Activated CD4-positive, alpha-beta T cell treated with anti-CD3 and anti-CD28 coated beads, Interleukin-2, amount 10 ng/mL, durations not matched to agents 7 days and 5 days (primary cell): ENCODE results near the gene CDK15. TPM values are rescaled to one million over a fixed set of nuclear protein-coding genes. Genes with fewer than 3 reads are reported as not detected.

Source experiments
- CTCF ChIA-PET: fragments of 350-600 bp; sonication (Branson Sonifier 250); formaldehyde crosslinking; loops from one replicate; lab custom pipeline; 2021; ENCODE audit warnings: antibody characterized with exemption; lab: Charles Lee
- POLR2A ChIA-PET: fragments of 350-600 bp; sonication (Branson Sonifier 250); formaldehyde crosslinking; loops from one replicate; lab custom pipeline; 2021; ENCODE audit warnings: antibody characterized with exemption; lab: Charles Lee
- DNase-seq: peaks from one replicate; pipeline ENCODE4 v3.0.0-alpha.2; 2020
- H3K27ac Mint-ChIP-seq: one replicate; pipeline ENCODE4 v1.8.0; 2021; ENCODE audit warnings: mild to moderate bottlenecking, moderate library complexity, mixed read lengths
- H3K27me3 Mint-ChIP-seq: one replicate; pipeline ENCODE4 v1.8.0; 2021; ENCODE audit warnings: mixed read lengths
- H3K36me3 Mint-ChIP-seq: one replicate; pipeline ENCODE4 v1.8.0; 2021; ENCODE audit warnings: low read depth, mixed read lengths
- H3K4me1 Mint-ChIP-seq: one replicate; pipeline ENCODE4 v1.8.0; 2021; ENCODE audit warnings: mixed read lengths
- H3K4me3 Mint-ChIP-seq: one replicate; pipeline ENCODE4 v1.8.0; 2021; ENCODE audit warnings: mild to moderate bottlenecking, moderate library complexity, mixed read lengths
- H3K9me3 Mint-ChIP-seq: one replicate; pipeline ENCODE4 v1.8.0; 2021; ENCODE audit warnings: mixed read lengths
- total RNA-seq, 2 experiments: library from RNA; stranded (reverse); gene quantifications; one replicate each; pipeline ENCODE4 v1.2.3, GENCODE V29; 2021

The CDK15 gene
- total RNA-seq, 2 experiments from 2014 or later = not detected

GRCh38 chr2:201929281-201930026 is 123.1 kb downstream of the CDK15 start:
- Mint-ChIP-seq H3K4me3 (no peak overlapping the region), H3K36me3 (no peaks in the 10 kb centered on the region), H3K27ac (no peak overlapping the region), H3K9me3 (no peaks in the 10 kb centered on the region), H3K4me1 (no peaks in the 10 kb centered on the region), H3K27me3 (peaks cover 6% of the 10 kb centered on the region)
- ChIA-PET CTCF (no interaction called here), POLR2A (no interaction called here)
- DNase-seq = no peak

- ChIA-PET CTCF (no interaction called here), POLR2A (no interaction called here)
- Mint-ChIP-seq H3K27ac (no peak overlapping the region), H3K4me1 (no peaks in the 10 kb centered on the region), H3K36me3 (no peaks in the 10 kb centered on the region), H3K9me3 (no peaks in the 10 kb centered on the region), H3K27me3 (peaks cover 6% of the 10 kb centered on the region), H3K4me3 (no peak overlapping the region)
- DNase-seq = no peak
These were observed 123.7 kb downstream of the CDK15 start for GRCh38 chr2:201930043-201930442.

GRCh38 chr2:201930831-201931230 is 124.5 kb downstream of the CDK15 start:
- Mint-ChIP-seq H3K36me3 (no peaks in the 10 kb centered on the region), H3K4me1 (no peaks in the 10 kb centered on the region), H3K27me3 (peaks cover 6% of the 10 kb centered on the region), H3K27ac (no peak overlapping the region), H3K9me3 (no peaks in the 10 kb centered on the region), H3K4me3 (no peak overlapping the region)
- ChIA-PET POLR2A (no interaction called here), CTCF (interaction anchor here (1.4 kb wide), 1 partner anchor 35 kb away, joined by 4 read pairs; no protein-coding TSS in a partner anchor)
- no peak for DNase-seq

- CTCF ChIA-PET = interaction anchor here (1.4 kb wide), 1 partner anchor 35 kb away, joined by 4 read pairs; no protein-coding TSS in a partner anchor
These were observed 125.1 kb downstream of the CDK15 start for GRCh38 chr2:201931475-201931874.

GRCh38 chr2:201931951-201932350 is 125.6 kb downstream of the CDK15 start:
- POLR2A ChIA-PET = no interaction called here
- H3K27me3 Mint-ChIP-seq = peaks cover 6% of the 10 kb centered on the region
- no peaks in the 10 kb centered on the region for H3K36me3 Mint-ChIP-seq

More at GRCh38 chr2:201931475-201931874, 125.1 kb downstream of the CDK15 start:
- DNase-seq = no peak
- Mint-ChIP-seq H3K9me3 (no peaks in the 10 kb centered on the region), H3K4me1 (no peaks in the 10 kb centered on the region), H3K36me3 (no peaks in the 10 kb centered on the region), H3K4me3 (no peak overlapping the region), H3K27me3 (peaks cover 6% of the 10 kb centered on the region), H3K27ac (no peak overlapping the region)
- POLR2A ChIA-PET = no interaction called here

GRCh38 chr2:201932511-201932910 is 126.2 kb downstream of the CDK15 start:
- POLR2A ChIA-PET = no interaction called here
- H3K9me3 Mint-ChIP-seq = no peaks in the 10 kb centered on the region
- CTCF ChIA-PET = no interaction called here
- no peak for DNase-seq
- no peak overlapping the region for H3K4me3 Mint-ChIP-seq
- peaks cover 5% of the 10 kb centered on the region for H3K27me3 Mint-ChIP-seq
- no peaks in the 10 kb centered on the region for H3K36me3 Mint-ChIP-seq
- H3K4me1 Mint-ChIP-seq = no peaks in the 10 kb centered on the region
- H3K27ac Mint-ChIP-seq = no peak overlapping the region

More at GRCh38 chr2:201931951-201932350, 125.6 kb downstream of the CDK15 start:
- H3K27ac Mint-ChIP-seq = no peak overlapping the region
- CTCF ChIA-PET = interaction anchor here (1.4 kb wide), 1 partner anchor 34 kb away, joined by 4 read pairs; no protein-coding TSS in a partner anchor
- H3K4me3 Mint-ChIP-seq = no peak overlapping the region
- DNase-seq = no peak
- H3K4me1 Mint-ChIP-seq = no peaks in the 10 kb centered on the region
- H3K9me3 Mint-ChIP-seq = no peaks in the 10 kb centered on the region

- Mint-ChIP-seq H3K27me3 (peaks cover 3% of the 10 kb centered on the region), H3K36me3 (no peaks in the 10 kb centered on the region), H3K4me3 (no peak overlapping the region), H3K4me1 (no peaks in the 10 kb centered on the region), H3K9me3 (no peaks in the 10 kb centered on the region), H3K27ac (no peak overlapping the region)
- ChIA-PET CTCF (no interaction called here), POLR2A (no interaction called here)
- DNase-seq = no peak
These were observed 127.5 kb downstream of the CDK15 start for GRCh38 chr2:201933792-201934237.

- Mint-ChIP-seq H3K36me3 (no peaks in the 10 kb centered on the region), H3K27ac (no peak overlapping the region), H3K4me3 (no peak overlapping the region), H3K4me1 (no peaks in the 10 kb centered on the region), H3K9me3 (no peaks in the 10 kb centered on the region), H3K27me3 (peaks cover 3% of the 10 kb centered on the region)
- CTCF ChIA-PET = no interaction called here
- no peak for DNase-seq
- POLR2A ChIA-PET = no interaction called here
These were observed 130.5 kb downstream of the CDK15 start for GRCh38 chr2:201936817-201937216.

GRCh38 chr2:201937343-201937742 is 131.0 kb downstream of the CDK15 start:
- Mint-ChIP-seq H3K27ac (no peak overlapping the region), H3K27me3 (peaks cover 8% of the 10 kb centered on the region), H3K36me3 (no peaks in the 10 kb centered on the region), H3K4me1 (no peaks in the 10 kb centered on the region), H3K9me3 (no peaks in the 10 kb centered on the region), H3K4me3 (no peak overlapping the region)
- ChIA-PET POLR2A (no interaction called here), CTCF (interaction anchor here (1.0 kb wide), 1 partner anchor 24 kb away, joined by 3 read pairs; no protein-coding TSS in a partner anchor)
- no peak for DNase-seq

- Mint-ChIP-seq H3K27me3 (peaks cover 9% of the 10 kb centered on the region), H3K9me3 (no peaks in the 10 kb centered on the region), H3K27ac (no peak overlapping the region), H3K36me3 (no peaks in the 10 kb centered on the region), H3K4me1 (no peaks in the 10 kb centered on the region), H3K4me3 (no peak overlapping the region)
- POLR2A ChIA-PET = no interaction called here
- CTCF ChIA-PET = interaction anchor here (1.0 kb wide), 1 partner anchor 25 kb away, joined by 3 read pairs; no protein-coding TSS in a partner anchor
- DNase-seq = no peak
These were observed 131.9 kb downstream of the CDK15 start for GRCh38 chr2:201938156-201938775.

GRCh38 chr2:201938781-201939180 is 132.4 kb downstream of the CDK15 start:
- Mint-ChIP-seq H3K27me3 (peaks cover 6% of the 10 kb centered on the region), H3K27ac (no peak overlapping the region), H3K4me3 (no peak overlapping the region), H3K4me1 (no peaks in the 10 kb centered on the region), H3K36me3 (no peaks in the 10 kb centered on the region), H3K9me3 (no peaks in the 10 kb centered on the region)
- DNase-seq = no peak
- CTCF ChIA-PET = interaction anchor here (0.6 kb wide), 1 partner anchor 49 kb away, joined by 4 read pairs; no protein-coding TSS in a partner anchor
- POLR2A ChIA-PET = no interaction called here

GRCh38 chr2:201939453-201939941 is 133.2 kb downstream of the CDK15 start:
- Mint-ChIP-seq H3K4me3 (no peak overlapping the region), H3K9me3 (no peaks in the 10 kb centered on the region), H3K36me3 (no peaks in the 10 kb centered on the region), H3K4me1 (no peaks in the 10 kb centered on the region), H3K27me3 (peaks cover 6% of the 10 kb centered on the region), H3K27ac (no peak overlapping the region)
- POLR2A ChIA-PET = no interaction called here
- no peak for DNase-seq
- CTCF ChIA-PET = no interaction called here

GRCh38 chr2:201942531-201942930 is 136.2 kb downstream of the CDK15 start:
- Mint-ChIP-seq H3K9me3 (no peaks in the 10 kb centered on the region), H3K36me3 (no peaks in the 10 kb centered on the region), H3K4me1 (no peaks in the 10 kb centered on the region), H3K27ac (no peak overlapping the region), H3K4me3 (no peak overlapping the region), H3K27me3 (peaks cover 8% of the 10 kb centered on the region)
- ChIA-PET POLR2A (no interaction called here), CTCF (interaction anchor here (1.4 kb wide), 1 partner anchor 10 kb away, joined by 5 read pairs; no protein-coding TSS in a partner anchor)
- no peak for DNase-seq
